Liver (tissue), 3 donors: ENCODE data around the gene DCHS2.

Experiments
- CTCF ChIP-seq: fragments of 150-350 bp; IDR thresholded peaks from 2 replicates; pipeline ENCODE4 v1.5.1; 2017; ENCODE audit warnings: improper control_type of control experiment, low read depth, low read length; ENCODE audit not compliant: missing input control
- HNF4G ChIP-seq: IDR thresholded peaks from 2 replicates; pipeline ENCODE4 v1.6.1; 2016; ENCODE audit warnings: antibody characterized with exemption
- JUND ChIP-seq, 2 donors: IDR thresholded peaks; 2 replicates each; pipeline ENCODE4 v1.6.1; 2016; ENCODE audit warnings: antibody characterized with exemption in 2 of 2
- REST ChIP-seq: IDR thresholded peaks from 2 replicates; pipeline ENCODE4 v1.6.1; 2016; ENCODE audit warnings: antibody characterized with exemption, mild to moderate bottlenecking
- SP1 ChIP-seq: IDR thresholded peaks from 2 replicates; pipeline ENCODE4 v1.6.1; 2018; ENCODE audit warnings: antibody characterized with exemption, mild to moderate bottlenecking
- TAF1 ChIP-seq: conservative IDR thresholded peaks from 2 replicates; pipeline ENCODE4 v1.6.1; 2016; ENCODE audit warnings: antibody characterized with exemption, mild to moderate bottlenecking
- donor health status: healthy.
- donor health status: healthy.

- TF ChIP-seq CTCF = no peak
- TF ChIP-seq SP1 = no peak
- no peak for TF ChIP-seq JUND (IDR thresholded peaks at IDR 0.05)
- no peak for TF ChIP-seq TAF1
- TF ChIP-seq REST = no peak
- no peak for TF ChIP-seq HNF4G
Observed at GRCh38 chr4:154366956-154367355, 124.6 kb downstream of the DCHS2 start.
